Measurements from ENCODE around the gene FBF1.

DNA sequence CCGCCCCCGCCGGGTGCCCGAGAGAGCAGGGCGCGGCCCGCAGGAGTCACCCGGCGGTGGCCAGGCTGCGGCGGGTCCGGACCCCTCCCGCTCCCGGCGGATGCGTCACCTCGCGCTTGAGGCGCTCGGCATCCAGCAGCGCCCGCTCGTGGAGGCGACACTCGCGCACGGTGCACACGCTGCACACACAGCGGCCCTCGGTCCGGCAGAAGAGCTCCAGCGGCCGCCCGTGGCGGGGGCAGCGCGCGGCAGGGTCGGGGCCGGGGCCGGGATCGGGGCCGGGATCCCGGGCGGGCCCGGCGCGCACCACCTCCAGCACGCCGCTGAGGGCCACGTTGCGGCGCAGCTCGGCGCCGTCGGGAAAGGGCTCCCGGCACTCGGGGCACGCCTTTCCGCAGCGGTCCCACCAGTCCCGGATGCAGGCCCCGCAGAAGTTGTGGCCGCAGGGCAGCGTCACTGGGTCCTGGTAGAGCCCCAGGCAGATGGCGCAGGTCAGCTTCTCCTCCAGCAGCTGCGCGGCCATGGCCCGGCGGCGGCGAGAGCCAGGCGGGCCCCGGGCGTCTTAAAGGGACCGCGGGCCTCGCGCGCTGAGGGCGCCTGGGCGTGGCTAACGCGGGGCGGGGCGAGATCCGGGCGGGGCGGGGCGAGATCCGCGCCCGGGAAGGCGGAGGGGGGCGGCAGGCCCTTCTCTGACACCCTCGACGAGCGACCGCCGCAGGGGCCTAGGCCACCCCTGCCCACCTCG, 44.3 kb downstream of the FBF1 start, which contains the start of gene TRIM65:
- peak in 2 of 4 donors; percentile 59 to 83 for TF ChIP-seq POLR2A (IDR thresholded peaks at IDR 0.05)
- TF ChIP-seq, protein P1, sequence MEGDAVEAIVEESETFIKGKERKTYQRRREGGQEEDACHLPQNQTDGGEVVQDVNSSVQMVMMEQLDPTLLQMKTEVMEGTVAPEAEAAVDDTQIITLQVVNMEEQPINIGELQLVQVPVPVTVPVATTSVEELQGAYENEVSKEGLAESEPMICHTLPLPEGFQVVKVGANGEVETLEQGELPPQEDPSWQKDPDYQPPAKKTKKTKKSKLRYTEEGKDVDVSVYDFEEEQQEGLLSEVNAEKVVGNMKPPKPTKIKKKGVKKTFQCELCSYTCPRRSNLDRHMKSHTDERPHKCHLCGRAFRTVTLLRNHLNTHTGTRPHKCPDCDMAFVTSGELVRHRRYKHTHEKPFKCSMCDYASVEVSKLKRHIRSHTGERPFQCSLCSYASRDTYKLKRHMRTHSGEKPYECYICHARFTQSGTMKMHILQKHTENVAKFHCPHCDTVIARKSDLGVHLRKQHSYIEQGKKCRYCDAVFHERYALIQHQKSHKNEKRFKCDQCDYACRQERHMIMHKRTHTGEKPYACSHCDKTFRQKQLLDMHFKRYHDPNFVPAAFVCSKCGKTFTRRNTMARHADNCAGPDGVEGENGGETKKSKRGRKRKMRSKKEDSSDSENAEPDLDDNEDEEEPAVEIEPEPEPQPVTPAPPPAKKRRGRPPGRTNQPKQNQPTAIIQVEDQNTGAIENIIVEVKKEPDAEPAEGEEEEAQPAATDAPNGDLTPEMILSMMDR (IDR thresholded peaks at IDR 0.05): peak; percentile 24 to 44 (median 33)

Data from esophagus squamous epithelium (tissue), 4 donors.